ENCODE data around the gene ADAMTS18.

Gene ADAMTS18

DNA sequence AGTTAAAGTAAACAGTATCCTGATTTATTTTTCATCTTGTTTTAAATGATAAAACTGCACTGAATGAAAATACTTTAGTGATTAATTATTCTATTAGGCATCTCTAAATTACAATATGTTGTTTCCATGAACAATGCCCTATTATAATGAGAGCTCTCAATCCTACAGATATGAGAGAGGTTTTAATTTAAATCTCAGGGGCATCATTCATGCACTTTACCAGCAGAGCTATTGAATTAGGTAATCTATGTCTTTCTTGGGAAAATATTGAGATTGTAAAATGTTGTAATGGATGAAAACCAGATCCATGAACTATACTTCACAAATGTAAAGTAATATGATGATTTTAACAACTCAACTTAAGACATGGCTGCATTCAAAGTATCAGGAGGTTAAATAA lies 103.8 kb downstream of the ADAMTS18 start:
- DNase-seq (ENCODE audit: low read depth in 4 of 4, low spot score in 1 of 4): no peak

DNA sequence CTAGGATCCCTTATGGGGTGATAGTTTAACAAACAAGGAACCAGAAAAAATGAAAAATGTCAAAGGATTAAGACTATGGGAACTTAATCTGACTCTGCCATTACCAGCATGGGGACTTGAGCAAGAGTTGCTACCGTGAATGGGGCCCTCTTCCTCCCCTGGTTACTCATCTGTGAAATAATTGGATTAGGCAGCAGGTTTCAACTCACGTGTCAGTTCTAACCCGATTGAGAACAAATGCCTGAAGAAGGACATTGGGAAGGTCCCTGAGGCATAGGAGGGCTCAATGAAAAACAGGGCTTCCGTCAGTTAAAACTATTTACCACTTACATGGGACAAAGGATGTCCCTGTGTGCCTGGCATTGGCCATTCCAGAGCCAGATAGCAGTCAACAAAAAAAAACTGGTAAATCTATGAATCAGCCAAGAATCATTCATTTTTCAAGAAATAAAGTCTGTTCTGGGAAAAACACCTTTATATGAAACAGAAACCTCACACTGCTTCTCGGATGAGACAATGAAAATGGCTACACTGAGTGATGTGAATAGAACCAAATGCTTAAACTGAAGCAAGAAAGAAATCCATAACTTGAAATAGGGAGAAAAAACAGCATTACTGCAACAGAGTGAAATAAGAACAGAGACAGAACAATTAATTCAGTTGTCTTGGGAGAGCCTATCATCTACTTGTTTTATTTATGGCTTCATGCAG lies 104.3 kb downstream of the ADAMTS18 start:
- DNase-seq (ENCODE audit: low read depth in 4 of 4, low spot score in 1 of 4): no peak

DNA sequence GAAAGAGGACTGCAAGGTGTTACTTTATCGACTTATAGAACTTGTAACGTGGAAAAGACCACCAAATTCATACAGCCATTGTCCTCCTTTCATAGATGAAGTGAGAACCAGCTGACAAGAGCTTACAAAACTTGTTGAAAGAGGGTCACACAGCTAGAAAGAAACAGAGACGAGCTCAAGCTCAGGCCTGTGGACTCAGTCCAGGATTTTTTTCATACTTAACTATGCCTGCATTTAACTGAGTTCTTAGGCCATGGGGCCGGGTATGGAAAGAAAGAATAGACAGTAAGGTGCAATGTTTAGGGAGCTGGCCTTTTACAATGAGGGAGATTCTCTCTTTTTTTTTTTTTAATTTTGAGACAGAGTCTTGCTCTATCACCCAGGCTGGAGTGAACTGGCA lies 106.1 kb downstream of the ADAMTS18 start:
- DNase-seq (ENCODE audit: low read depth in 4 of 4, low spot score in 1 of 4): no peak

DNA sequence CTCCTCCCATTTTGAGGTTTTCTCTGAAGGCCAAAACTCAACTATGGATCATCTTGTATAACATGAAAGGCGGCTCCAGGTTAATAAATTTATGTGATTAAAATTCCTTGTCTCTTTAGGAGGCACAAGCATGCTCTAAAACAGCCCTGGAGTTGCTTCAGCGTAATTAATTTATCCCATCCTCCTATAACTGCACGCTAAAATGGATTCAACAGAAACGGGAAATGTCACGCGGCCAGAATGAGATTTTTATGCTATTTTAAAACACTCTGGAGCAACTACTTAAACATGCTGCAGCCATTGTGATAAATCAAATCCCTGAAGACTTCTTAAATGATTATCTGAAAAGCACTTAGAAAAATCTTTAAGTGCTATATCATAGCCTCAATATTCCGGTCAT lies 106.6 kb downstream of the ADAMTS18 start:
- DNase-seq (ENCODE audit: low read depth in 4 of 4, low spot score in 1 of 4): no peak

DNA sequence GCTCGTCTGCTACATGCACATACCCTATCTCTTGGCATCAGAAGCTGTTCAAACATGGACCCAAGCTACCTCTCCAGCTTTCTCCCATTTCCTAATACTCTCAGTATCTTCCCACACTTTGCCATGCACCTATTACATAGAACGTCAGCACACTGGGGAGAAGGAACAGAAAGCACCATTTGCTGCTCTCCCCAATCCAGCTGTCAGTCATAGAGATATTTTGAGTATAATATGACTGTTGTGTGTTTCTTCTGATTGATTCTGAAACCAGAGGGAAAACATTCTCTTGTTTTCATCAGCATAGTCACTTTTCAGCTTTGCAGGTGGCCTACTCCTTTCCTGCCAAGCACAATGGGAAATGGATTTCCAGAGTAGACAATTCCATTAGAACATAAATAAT lies 107.1 kb downstream of the ADAMTS18 start:
- no peak for DNase-seq (ENCODE audit: low read depth in 4 of 4, low spot score in 1 of 4)

DNA sequence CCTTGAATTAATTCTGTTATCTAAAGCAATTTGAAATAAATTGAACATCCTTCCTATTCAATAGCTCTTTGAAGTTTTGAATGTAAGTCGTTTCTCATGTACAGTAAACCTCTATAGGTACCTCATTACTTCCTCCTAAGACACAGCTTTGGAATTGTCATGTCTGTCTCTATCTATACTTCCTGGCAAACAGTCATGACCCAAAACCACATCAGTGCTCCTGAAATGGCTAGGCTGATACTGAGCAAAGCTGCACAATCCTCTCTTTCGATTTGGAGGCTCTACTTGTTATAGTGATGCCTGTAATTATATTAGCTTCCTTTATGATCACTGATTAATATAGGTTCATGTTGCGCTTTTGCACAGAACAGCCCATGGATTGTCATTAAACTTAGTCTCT lies 110.1 kb downstream of the ADAMTS18 start:
- DNase-seq (ENCODE audit: low read depth in 4 of 4, low spot score in 1 of 4): no peak

DNA sequence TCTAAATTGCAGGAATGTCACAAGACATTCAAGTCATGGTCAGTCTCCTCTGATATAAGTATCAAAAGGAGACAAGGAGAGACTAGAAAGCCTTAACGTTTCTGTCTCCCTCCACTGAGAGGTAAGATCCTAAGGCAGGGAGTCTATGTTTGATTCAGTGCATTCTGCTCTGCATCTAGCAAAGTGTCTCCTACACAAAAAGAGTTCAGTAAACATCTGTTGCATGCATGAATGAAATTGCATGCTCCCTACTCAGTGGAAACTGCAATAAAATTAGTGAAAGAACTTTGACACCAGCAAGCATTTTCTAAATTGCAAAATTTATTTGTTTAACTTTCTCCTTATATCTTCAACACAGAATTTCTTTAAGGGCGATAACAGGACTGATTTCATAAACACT lies 111.1 kb downstream of the ADAMTS18 start:
- no peak for DNase-seq (ENCODE audit: low read depth in 4 of 4, low spot score in 1 of 4)

DNA sequence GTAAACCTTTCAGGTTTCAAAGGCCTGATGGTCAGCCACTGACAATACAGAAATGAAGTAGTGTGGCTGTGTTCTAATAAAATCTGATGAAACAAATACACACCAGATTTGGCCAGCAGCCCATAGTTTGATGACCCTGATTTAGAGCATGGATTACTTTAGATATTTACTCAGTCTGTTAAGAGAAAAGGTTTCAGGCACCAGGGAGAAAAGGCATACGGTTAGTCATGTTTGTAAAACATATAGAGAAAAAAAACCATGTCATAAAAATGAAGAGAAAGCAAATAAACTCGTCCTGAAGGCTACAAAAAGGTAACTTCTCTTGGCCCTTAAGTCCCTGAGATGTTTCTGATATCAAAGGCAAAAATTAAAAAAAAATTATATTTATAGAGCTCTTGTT lies 112.1 kb downstream of the ADAMTS18 start:
- DNase-seq (ENCODE audit: low read depth in 4 of 4, low spot score in 1 of 4): no peak

DNA sequence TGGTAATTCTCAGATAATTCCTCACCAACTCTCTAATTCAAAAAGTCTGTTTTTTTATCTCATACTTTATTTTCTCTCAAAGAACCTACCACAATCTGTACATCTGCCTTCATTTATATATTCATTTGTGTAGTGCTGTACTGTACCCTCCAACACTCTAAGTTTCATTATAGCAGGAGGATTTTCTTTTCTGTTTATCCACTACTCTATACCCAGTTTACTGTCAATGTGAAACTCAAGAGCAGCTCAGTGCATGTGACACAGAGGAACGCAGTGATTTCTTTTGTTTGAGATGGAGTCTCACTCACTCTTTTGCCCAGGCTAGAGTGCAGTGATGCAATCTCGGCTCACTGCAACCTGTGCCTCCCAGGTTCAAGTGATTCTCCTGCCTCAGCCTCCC lies 117.8 kb downstream of the ADAMTS18 start:
- no peak for DNase-seq (ENCODE audit: low read depth in 4 of 4, low spot score in 1 of 4)

DNA sequence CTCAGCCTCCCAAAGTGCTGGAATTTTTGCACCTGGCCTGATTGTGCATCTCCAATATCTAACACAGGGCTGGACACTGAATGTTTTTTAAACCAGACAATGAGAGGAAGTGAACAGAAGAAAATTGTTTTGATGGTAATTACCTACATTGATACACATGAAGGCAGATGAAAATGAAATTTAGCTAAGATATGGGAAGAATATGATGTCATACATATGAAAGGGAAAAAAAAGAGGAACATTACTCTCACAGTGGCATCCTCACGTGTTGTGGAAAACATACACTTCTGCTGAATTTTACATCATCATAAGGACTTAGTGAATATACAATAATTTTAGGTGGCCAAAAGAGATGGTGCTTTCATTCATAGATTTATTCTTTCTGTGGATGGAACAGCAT lies 124.0 kb downstream of the ADAMTS18 start:
- no peak for DNase-seq (ENCODE audit: low read depth in 4 of 4, low spot score in 1 of 4)

DNA sequence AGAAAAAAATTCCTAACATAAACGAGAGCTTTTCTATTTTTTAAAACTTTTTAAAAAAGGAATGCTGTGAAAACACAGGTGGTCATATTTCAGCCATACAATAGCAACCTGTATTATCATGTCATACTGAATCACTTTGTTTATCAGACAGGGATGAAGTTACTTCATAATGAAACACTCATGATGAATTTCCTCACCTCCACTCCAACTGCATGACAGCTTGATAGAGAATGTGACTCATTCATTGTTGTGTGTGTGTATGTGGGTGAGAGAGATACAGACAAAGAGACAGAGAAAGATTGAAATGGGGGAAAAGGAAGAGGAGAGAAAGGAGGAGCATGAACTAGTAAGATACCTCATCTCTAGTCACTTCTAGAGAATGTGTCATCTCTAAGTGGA lies 126.7 kb downstream of the ADAMTS18 start:
- DNase-seq (ENCODE audit: low read depth in 4 of 4, low spot score in 1 of 4): no peak

DNA sequence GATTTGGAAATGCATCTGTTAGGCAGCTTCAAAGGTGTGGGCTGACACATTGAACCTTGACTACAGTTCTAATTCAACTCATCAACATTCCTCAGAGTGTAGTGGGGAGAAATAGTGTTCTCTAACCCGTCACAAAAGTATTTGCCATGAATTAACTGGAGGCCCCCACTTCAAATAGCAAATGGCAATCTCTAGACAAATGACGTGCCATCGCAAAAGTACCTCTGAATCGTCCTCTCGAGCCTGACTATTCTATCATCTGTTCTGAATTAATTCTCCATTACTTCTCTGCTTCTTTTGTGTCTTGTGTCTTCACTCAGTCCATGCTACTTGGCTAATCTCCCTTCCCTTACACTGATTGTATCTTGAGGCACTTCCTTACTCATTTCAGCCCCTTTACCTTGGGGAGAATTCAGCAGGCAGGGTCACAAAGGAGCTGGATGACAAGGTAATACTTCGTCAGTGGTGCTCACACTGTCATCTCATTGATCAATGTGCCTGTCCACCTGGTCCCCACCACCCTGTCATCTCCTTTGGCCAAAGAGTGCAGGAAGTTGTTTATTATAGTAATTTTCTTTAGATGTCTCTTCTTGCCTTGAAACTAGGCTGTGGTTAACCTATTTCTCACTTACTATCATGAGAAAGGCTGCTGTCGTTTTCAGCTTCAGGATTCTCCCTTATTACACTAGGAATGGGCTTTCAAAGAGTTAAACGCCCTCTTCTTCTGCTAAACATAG lies 127.2 kb downstream of the ADAMTS18 start:
- DNase-seq (ENCODE audit: low read depth in 4 of 4, low spot score in 1 of 4): no peak

DNA sequence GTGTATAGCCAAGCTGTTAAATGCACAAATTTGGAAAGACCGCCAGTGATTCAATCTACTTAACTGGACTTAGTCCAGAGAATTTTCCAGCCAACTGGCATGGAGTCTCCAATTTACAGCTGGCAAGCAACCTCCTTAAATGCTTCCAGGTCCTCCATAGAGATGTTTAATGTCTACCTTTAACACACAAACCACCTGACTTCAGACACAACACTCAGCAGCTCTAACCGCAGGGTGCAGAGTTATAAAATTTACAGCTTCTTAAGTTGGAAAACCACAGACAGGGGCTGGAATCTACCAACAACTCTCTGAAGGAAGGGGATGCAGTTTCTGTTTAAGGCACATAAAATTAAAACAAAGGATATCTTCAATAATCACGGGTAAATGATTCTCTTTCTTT lies 128.8 kb downstream of the ADAMTS18 start:
- DNase-seq (ENCODE audit: low read depth in 4 of 4, low spot score in 1 of 4): no peak

DNA sequence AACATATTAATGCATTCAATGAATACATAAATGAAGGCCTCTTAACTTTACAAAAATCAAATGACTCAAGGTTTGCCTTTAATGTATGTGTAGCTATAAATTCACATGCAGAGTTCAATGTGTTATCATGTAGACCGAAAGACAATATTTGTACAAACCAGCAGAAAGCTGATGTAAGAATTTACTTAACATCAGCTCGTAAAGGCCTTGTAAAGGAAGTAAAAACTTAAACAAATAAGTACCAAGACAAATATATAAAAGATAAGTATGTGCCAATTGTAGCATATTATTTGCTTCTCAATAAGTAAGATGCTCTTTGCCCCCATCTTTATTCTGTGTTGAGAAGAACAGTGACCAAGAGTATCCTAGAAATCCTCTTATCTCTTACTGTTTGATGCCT lies 130.0 kb downstream of the ADAMTS18 start:
- no peak for DNase-seq (ENCODE audit: low read depth in 4 of 4, low spot score in 1 of 4)

DNA sequence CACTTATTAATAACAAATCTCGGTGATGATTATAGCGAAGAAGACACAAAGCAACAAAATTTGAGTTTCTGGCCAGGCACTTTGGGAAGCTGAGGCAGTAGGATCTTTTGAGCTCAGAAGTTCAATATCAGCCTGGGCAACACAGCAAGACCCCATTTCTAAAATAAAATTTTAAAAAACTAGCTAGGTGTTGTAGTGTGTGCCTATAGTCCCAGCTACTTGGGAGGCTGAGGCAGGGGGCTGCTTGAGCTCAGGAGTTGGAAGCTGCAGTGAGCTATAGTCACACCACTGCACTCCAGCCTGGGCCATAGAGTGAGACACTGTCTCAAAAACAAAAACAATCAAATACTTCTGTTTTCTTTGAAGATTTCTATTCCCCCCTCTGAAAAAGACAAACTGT lies 130.7 kb downstream of the ADAMTS18 start:
- DNase-seq (ENCODE audit: low read depth in 4 of 4, low spot score in 1 of 4): no peak

DNA sequence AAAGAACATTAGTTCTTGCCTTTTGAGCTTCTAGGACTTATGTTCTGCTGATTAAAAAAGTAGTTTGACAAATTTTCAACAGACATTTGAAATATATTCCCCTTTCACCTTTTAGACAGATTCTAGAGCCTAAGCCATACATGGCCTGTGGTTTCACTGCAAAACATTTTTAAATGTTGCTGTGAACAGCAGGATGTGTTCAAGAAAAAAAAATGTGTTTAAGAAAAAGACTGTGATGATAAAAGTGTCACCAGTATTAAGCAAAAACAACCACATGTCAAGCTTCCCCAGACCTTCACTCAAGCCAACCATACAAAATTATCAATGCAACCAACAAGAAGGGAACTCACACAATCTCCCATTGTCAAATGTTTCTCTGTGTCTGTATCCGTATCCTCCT lies 132.2 kb downstream of the ADAMTS18 start:
- DNase-seq (ENCODE audit: low read depth in 4 of 4, low spot score in 1 of 4): no peak

DNA sequence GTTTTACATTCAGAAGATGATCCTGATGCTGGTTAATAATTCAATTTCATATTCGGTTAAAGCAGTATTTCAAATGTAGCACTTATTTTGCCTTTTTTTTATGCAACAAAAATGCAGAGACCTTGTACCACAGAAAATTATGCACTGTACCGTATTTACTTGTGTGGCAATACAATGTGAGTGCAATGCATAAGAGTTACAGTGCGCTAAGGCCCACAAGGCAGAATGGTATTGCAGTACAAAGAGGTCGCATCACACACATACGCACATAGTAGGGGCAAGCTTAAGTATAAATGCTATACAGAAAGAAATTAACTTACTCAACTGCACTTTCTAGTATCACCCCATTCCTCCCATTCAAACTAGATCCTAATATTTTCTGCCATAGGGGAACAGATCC lies 132.6 kb downstream of the ADAMTS18 start:
- DNase-seq (ENCODE audit: low read depth in 4 of 4, low spot score in 1 of 4): no peak

DNA sequence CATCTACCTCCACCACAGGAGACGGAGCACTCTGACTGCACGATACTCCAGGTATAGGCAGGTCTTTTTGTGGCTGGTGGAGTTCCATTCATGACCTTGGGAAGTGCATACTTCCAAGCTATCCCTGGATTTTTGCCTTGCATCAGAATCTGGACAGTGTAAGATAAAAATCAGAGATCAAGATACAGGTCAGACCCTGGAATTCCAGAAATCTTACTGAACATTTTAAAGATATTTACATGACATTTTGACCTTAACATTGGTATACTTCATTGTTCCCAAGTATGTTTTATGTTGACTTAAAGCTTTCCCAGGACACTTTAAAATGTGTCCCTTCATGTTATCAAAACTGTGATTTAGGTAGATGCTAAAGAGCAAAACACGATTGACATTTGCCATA lies 134.6 kb downstream of the ADAMTS18 start:
- no peak for DNase-seq (ENCODE audit: low read depth in 4 of 4, low spot score in 1 of 4)

DNA sequence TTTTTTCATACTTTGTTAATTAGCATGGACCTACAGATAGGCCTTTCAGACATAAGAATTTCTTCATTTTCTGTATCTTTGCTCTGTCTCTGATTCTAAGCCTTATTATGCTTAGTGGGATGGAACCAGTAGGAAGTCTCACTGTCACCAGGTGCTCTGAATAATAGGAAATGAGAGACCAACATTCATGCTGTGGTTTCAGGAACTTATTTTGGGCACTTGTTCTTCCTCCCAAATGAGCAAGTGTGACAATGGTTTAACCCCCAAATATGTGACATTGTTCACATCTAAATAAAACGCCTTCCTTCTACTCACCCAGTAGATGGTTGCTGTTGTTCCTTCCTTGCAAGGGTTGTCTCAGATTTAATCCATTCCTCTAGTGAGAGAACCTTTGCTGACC lies 135.4 kb downstream of the ADAMTS18 start:
- no peak for DNase-seq (ENCODE audit: low read depth in 4 of 4, low spot score in 1 of 4)

DNA sequence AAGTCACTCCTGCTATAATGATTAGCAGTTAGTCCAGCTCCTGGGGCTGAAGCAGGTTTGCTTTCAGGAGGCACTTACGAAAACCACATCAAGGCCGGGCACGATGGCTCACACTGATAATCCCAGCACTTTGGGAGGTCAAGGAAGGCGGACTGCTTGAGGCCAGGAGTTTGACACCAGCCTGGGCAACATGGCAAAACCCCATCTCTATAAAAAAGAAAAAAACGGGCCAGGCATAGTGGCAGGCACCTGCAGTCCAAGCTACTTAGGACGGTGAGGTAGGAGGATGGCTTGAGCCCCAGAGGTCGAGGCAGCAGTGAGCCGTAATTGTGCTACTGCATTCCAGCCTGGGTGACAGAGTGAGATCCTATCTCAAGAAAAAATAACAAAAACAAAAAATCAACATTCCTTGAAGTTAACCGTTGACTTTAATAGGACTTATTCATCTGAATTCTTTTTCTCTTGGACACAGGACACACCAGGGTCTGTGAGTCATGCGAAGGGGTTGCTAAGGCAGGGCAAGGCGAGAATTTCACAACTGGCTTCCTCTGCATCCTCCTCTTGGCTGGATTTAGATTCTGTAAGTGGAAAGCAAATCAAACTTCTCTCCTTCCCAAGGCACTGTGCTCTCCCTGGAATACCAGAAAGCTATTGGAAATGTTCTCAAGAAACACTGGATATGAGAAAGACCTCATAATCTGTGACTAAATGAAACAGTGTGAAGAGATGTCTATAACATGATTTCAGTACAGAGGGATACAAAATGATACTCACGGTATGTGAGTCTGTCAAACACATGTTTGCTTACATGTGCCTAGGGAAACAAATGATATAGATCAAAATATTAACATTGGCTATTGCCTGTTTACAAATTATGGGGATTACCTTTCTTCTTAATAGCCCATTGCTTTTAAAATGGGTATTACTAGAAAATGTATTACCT lies 136.1 kb downstream of the ADAMTS18 start:
- no peak for DNase-seq (ENCODE audit: low read depth in 4 of 4, low spot score in 1 of 4)

DNA sequence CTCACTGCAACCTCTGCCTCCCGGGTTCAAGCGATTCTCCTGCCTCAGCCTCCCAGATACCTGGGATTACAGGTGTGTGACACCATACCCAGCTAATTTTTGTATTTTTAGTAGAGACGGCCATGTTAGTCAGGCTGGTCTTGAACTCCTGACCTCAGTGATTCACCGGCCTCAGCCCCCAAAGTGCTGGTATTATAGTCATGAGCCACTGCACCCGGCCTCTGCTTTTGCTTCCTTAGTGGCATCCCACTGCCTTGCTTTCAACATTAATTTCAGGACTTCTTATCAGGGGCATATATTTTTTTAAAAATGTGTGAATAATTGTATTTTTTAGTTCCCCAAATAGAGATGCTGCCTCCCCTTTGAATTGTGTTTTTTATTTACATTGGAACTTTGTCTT lies 136.8 kb downstream of the ADAMTS18 start:
- no peak for DNase-seq (ENCODE audit: low read depth in 4 of 4, low spot score in 1 of 4)

DNA sequence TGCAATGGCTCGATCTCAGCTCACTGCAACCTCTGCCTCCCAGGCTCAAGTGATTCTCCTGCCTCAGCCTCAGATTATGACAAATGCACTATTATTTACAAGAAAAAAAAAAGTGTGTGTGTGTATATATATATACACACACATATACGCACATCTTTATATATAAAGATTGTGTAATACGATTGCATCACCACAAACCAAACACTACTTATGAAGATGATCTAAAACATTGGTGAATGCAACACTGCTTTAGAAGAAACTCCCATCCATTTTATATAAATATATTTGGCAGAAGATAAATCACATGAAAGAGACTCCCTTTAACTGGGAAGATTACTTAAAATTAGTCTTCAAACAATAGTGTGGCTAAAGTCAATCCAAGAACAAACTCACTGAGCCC lies 138.9 kb downstream of the ADAMTS18 start:
- no peak for DNase-seq (ENCODE audit: low read depth in 4 of 4, low spot score in 1 of 4)

Data from stimulated activated CD4-positive, alpha-beta T cell treated with anti-CD3 and anti-CD28 coated beads, Interleukin-1b, Interleukin-23, amount 100 ng/mL, for 24 hours (primary cell).